DLD1 (cell line): ENCODE data around the gene RAB11FIP4.

Experiments used
- in situ Hi-C: cut with HindIII; loops from 2 replicates; pipeline ENCODE4 v1.10.0; 2017; ENCODE audit warnings: low sequenced_read_pairs

The RAB11FIP4 gene

GRCh38 chr17:31452561-31453110 is 61.2 kb downstream of the RAB11FIP4 start:
- in situ Hi-C loops: no loop called here

GRCh38 chr17:31453896-31454295 is 62.4 kb downstream of the RAB11FIP4 start:
- in situ Hi-C loops: no loop called here

- in situ Hi-C loops: no loop called here
Observed at GRCh38 chr17:31456814-31457213, 65.3 kb downstream of the RAB11FIP4 start.

- in situ Hi-C loops: no loop called here
Observed at GRCh38 chr17:31457391-31458234, 66.1 kb downstream of the RAB11FIP4 start.

- in situ Hi-C loops: no loop called here
Observed at GRCh38 chr17:31458829-31459228, 67.4 kb downstream of the RAB11FIP4 start.

GRCh38 chr17:31459716-31460115 is 68.2 kb downstream of the RAB11FIP4 start:
- in situ Hi-C loops: no loop called here

GRCh38 chr17:31460226-31460721 is 68.8 kb downstream of the RAB11FIP4 start:
- in situ Hi-C loops: no loop called here

GRCh38 chr17:31461227-31461810 is 69.8 kb downstream of the RAB11FIP4 start:
- in situ Hi-C loops: no loop called here

- in situ Hi-C loops: no loop called here
Observed at GRCh38 chr17:31462261-31462660, 70.8 kb downstream of the RAB11FIP4 start.

- in situ Hi-C loops: no loop called here
Observed at GRCh38 chr17:31466096-31466760, 74.8 kb downstream of the RAB11FIP4 start.

GRCh38 chr17:31467502-31468256 is 76.2 kb downstream of the RAB11FIP4 start:
- in situ Hi-C loops: no loop called here

- in situ Hi-C loops: no loop called here
Observed at GRCh38 chr17:31469959-31470358, 78.5 kb downstream of the RAB11FIP4 start.

GRCh38 chr17:31470592-31470991 is 79.1 kb downstream of the RAB11FIP4 start:
- in situ Hi-C loops: no loop called here

GRCh38 chr17:31472137-31472536 is 80.7 kb downstream of the RAB11FIP4 start:
- in situ Hi-C loops: no loop called here

GRCh38 chr17:31475378-31476162 is 84.1 kb downstream of the RAB11FIP4 start:
- in situ Hi-C loops: no loop called here

- in situ Hi-C loops: no loop called here
Observed at GRCh38 chr17:31476525-31477416, 85.3 kb downstream of the RAB11FIP4 start.

GRCh38 chr17:31477417-31478055 is 86.1 kb downstream of the RAB11FIP4 start:
- in situ Hi-C loops: no loop called here

GRCh38 chr17:31479062-31479408 is 87.6 kb downstream of the RAB11FIP4 start:
- in situ Hi-C loops: no loop called here
